Vagina (tissue), 2 donors: ENCODE results near the gene RASGRP1.

Source experiments
- POLR2A ChIP-seq, 2 donors: fragments of 450-650 bp; IDR thresholded peaks; one replicate each; pipeline ENCODE4 v1.6.1; 2017; ENCODE audit warnings: antibody characterized with exemption in 2 of 2, mild to moderate bottlenecking in 2 of 2, moderate library complexity in 2 of 2
- TF ChIP-seq, protein P1 (sequence below), 3 experiments: fragments of 450-650 bp in 2 of 3; fragments of 200-600 bp in 1 of 3; sonication (generic) in 1 of 3; IDR thresholded peaks; one replicate each; pipeline ENCODE4 v1.5.1; 2017 to 2019; ENCODE audit warnings: antibody characterized with exemption in 3 of 3, mild to moderate bottlenecking in 2 of 3, moderate library complexity in 2 of 3

DNA sequence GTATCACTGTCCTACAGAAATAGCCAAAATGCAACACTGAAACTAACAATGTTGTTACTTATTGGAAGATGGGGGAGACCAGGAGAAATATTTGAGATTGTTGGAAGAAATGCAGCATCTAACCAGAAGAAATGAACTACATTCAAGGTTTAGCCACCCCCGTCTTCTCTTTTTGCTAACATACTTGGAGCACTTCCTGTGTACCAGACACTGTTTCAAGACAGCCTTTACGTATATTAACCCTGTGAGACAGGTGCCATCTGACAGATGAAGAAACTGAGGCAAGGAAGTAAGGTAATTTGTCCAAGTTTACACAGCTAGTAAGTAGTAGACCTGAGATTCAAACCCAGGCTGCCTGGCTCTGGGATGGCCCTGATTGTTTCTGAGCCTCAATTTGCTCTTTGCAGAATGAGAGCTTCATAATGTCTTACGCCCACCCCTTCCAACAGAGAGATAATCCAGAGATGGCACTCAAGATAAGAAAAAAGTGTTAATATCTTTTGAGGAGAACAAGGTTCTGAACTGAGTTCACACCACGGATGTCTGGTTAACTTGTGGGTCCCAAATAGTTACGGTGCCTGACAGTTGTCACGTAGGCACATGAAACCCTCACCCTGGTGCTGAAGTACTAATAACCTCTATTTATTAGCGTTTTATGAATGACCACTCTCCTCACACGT, 26.1 kb downstream of the RASGRP1 start:
- TF ChIP-seq, protein P1, sequence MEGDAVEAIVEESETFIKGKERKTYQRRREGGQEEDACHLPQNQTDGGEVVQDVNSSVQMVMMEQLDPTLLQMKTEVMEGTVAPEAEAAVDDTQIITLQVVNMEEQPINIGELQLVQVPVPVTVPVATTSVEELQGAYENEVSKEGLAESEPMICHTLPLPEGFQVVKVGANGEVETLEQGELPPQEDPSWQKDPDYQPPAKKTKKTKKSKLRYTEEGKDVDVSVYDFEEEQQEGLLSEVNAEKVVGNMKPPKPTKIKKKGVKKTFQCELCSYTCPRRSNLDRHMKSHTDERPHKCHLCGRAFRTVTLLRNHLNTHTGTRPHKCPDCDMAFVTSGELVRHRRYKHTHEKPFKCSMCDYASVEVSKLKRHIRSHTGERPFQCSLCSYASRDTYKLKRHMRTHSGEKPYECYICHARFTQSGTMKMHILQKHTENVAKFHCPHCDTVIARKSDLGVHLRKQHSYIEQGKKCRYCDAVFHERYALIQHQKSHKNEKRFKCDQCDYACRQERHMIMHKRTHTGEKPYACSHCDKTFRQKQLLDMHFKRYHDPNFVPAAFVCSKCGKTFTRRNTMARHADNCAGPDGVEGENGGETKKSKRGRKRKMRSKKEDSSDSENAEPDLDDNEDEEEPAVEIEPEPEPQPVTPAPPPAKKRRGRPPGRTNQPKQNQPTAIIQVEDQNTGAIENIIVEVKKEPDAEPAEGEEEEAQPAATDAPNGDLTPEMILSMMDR (IDR thresholded peaks at IDR 0.05) = no peak
- no peak for TF ChIP-seq POLR2A (IDR thresholded peaks at IDR 0.05)
